ENCODE data around the gene KLB. TPM values are rescaled to one million over a fixed set of nuclear protein-coding genes. Genes with fewer than 3 reads are reported as not detected.
A peak's percentile ranks its signal among the peaks of the same experiment; 100 is the strongest.

Gene KLB
- total RNA-seq, 1 donor = not detected

DNA sequence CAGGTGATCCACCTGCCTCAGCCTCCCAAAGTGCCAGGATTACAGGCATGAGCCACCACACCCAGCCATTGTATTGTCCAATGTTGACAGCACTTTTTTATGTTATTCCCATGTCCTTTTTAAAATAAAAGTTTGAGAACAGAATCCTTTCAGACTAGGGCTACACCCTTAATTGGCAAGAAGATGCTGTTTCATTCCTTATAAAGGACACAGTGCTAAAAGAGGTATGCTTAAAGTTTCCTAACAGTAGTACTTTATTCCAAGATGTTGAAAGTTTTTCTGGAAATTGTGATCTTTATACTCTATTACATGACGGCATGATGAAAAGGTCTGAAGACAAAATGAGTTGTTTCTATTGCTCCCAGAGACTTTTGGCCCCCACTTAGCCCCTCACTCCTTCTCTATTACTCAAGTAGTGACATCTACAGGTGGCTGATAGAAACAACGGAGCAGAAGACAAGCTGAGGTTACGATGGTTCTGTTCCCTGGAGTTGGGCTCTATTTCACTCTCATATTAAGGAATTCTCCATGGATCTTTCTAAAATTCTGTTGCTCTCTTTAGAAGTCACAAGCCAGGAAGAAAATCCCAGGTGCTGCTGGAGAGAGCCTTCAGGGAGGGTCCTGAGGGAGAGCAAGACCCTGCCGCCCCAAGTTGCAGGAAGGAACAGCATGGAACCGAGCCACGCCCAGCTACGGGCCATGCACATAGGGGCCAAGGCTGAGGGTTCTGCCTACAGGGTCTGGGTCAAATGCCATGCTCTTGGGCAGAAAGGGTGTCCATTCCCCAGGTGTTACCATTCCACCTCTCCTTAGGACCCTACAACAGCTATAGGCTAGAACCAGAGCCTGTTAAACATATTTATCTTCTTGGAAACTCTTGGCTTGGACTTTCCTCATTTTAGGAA, 29.2 kb downstream of the KLB start:
- DNase-seq (ENCODE audit: insufficient read length, low spot score, missing footprints) = no peak

DNA sequence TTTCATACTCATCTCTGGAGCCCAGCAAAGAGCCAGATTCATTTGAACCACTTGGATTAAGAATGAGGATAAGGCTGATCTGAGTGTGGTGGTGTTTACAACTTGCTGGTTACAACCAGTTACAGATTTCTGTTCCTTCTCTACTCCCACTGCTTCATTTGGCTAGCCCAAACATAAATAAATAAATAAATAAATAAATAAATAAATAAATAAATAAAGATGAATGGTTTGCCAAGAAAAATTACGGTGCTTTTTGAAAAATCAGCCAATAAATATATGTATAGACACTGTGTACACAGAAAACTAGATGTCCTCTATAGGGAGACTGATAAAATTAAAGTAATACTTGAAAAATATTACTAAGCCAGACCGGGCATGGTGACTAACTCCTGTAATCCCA, 34.9 kb downstream of the KLB start:
- Histone ChIP-seq H3K4me3 (ENCODE audit: insufficient read depth, low read length) (no peak overlapping the region), H3K4me2 (ENCODE audit: insufficient read depth, low read length) (no peak overlapping the region), H3K36me3 (ENCODE audit: insufficient read depth, low read length) (no peaks in the 10 kb centered on the region), H4K20me1 (ENCODE audit: insufficient read depth, low read length) (no peaks in the 10 kb centered on the region), H3K4me1 (ENCODE audit: insufficient read depth, low read length) (no peaks in the 10 kb centered on the region), H2AFZ (ENCODE audit: low read length) (no peak overlapping the region), H3K9me3 (ENCODE audit: low read depth, low read length) (no peaks in the 10 kb centered on the region), H3K79me2 (ENCODE audit: insufficient read depth, low read length) (no peaks in the 10 kb centered on the region), H3K27me3 (ENCODE audit: insufficient read depth, low read length) (peaks cover 17% of the 10 kb centered on the region), H3K27ac (ENCODE audit: low read depth, low read length) (no peak overlapping the region)
- TF ChIP-seq CTCF (IDR thresholded peaks at IDR 0.05; ENCODE audit: extremely low read depth, low read depth, low read length) = no peak
- no peak for DNase-seq (ENCODE audit: insufficient read length, low spot score, missing footprints)

More for the DNA sequence above, 29.2 kb downstream of the KLB start:
- H3K27ac ChIP-seq (ENCODE audit: low read depth, low read length) = no peak overlapping the region
- H3K36me3 ChIP-seq (ENCODE audit: insufficient read depth, low read length) = no peaks in the 10 kb centered on the region
- no peaks in the 10 kb centered on the region for H3K4me1 ChIP-seq (ENCODE audit: insufficient read depth, low read length)
- H3K4me2 ChIP-seq (ENCODE audit: insufficient read depth, low read length) = no peak overlapping the region
- H3K27me3 ChIP-seq (ENCODE audit: insufficient read depth, low read length) = peaks cover 21% of the 10 kb centered on the region
- H4K20me1 ChIP-seq (ENCODE audit: insufficient read depth, low read length) = no peaks in the 10 kb centered on the region
- H3K4me3 ChIP-seq (ENCODE audit: insufficient read depth, low read length) = no peak overlapping the region
- no peaks in the 10 kb centered on the region for H3K79me2 ChIP-seq (ENCODE audit: insufficient read depth, low read length)
- H2AFZ ChIP-seq (ENCODE audit: low read length) = no peak overlapping the region
- TF ChIP-seq CTCF (IDR thresholded peaks at IDR 0.05; ENCODE audit: extremely low read depth, low read depth, low read length) = peak; percentile 15
- no peaks in the 10 kb centered on the region for H3K9me3 ChIP-seq (ENCODE audit: low read depth, low read length)

DNA sequence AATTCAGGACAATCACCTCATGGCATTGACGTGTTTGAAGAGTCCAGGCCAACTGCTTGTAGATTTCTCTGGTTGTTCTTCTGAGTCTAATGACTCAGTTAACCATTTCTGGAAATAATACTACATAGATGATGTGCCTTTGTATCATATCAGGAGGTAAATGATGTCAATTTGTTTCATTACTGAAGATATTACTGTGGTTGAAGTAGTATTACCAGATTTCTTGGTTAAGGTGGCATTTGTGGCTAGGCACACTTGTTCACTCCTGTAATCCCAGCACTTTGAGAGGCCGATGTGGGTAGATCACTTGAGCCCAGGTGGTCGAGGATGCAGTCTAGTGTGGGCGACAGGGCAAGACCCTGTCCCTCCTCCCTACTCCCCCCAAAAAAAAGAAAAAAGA, 36.3 kb downstream of the KLB start:
- Histone ChIP-seq H2AFZ (ENCODE audit: low read length) (no peak overlapping the region), H3K27ac (ENCODE audit: low read depth, low read length) (no peak overlapping the region), H3K9me3 (ENCODE audit: low read depth, low read length) (no peaks in the 10 kb centered on the region), H3K79me2 (ENCODE audit: insufficient read depth, low read length) (no peaks in the 10 kb centered on the region), H4K20me1 (ENCODE audit: insufficient read depth, low read length) (no peaks in the 10 kb centered on the region), H3K4me2 (ENCODE audit: insufficient read depth, low read length) (no peak overlapping the region), H3K36me3 (ENCODE audit: insufficient read depth, low read length) (no peaks in the 10 kb centered on the region), H3K4me1 (ENCODE audit: insufficient read depth, low read length) (peaks cover 5% of the 10 kb centered on the region), H3K27me3 (ENCODE audit: insufficient read depth, low read length) (peaks cover 14% of the 10 kb centered on the region), H3K4me3 (ENCODE audit: insufficient read depth, low read length) (no peak overlapping the region)
- no peak for TF ChIP-seq CTCF (IDR thresholded peaks at IDR 0.05; ENCODE audit: extremely low read depth, low read depth, low read length)
- no peak for DNase-seq (ENCODE audit: insufficient read length, low spot score, missing footprints)

GRCh38 chr4:39446483-39446841, 39.7 kb downstream of the KLB start:
- Histone ChIP-seq H2AFZ (ENCODE audit: low read length) (peak overlapping the region; percentile 56), H4K20me1 (ENCODE audit: insufficient read depth, low read length) (no peaks in the 10 kb centered on the region), H3K36me3 (ENCODE audit: insufficient read depth, low read length) (peaks cover 16% of the 10 kb centered on the region), H3K9me3 (ENCODE audit: low read depth, low read length) (no peaks in the 10 kb centered on the region), H3K4me3 (ENCODE audit: insufficient read depth, low read length) (peak overlapping the region; percentile 64), H3K27me3 (ENCODE audit: insufficient read depth, low read length) (peaks cover under 1% of the 10 kb centered on the region), H3K4me2 (ENCODE audit: insufficient read depth, low read length) (peak overlapping the region; percentile 84), H3K79me2 (ENCODE audit: insufficient read depth, low read length) (no peaks in the 10 kb centered on the region), H3K4me1 (ENCODE audit: insufficient read depth, low read length) (peaks cover 5% of the 10 kb centered on the region), H3K27ac (ENCODE audit: low read depth, low read length) (no peak overlapping the region)
- TF ChIP-seq CTCF (IDR thresholded peaks at IDR 0.05; ENCODE audit: extremely low read depth, low read depth, low read length) = no peak
- no peak for DNase-seq (ENCODE audit: insufficient read length, low spot score, missing footprints)
